Bronchial epithelial cell (primary cell): Measurements from ENCODE around the gene DDX51. TPM values are rescaled to one million over a fixed set of nuclear protein-coding genes. Genes with fewer than 3 reads are reported as not detected.

Experiments used
- DNase-seq: peaks from one replicate; pipeline ENCODE4 v3.0.0-alpha.2; 2010; ENCODE audit warnings: low read depth
- FAIRE-seq: peaks from 2 replicates; lab custom pipeline; 2011; peaks lifted over from hg19 to GRCh38; lab: Jason Lieb, UNC
- H3K27me3 ChIP-seq: 2 replicates; pipeline ENCODE4 v1.5.1; 2011; ENCODE audit warnings: low read length; ENCODE audit not compliant: control insufficient read depth, insufficient read depth
- H3K36me3 ChIP-seq: 2 replicates; pipeline ENCODE4 v1.5.1; 2011; ENCODE audit warnings: low read length; ENCODE audit not compliant: control insufficient read depth, insufficient read depth
- H3K4me3 ChIP-seq: 2 replicates; pipeline ENCODE4 v1.5.1; 2011; ENCODE audit warnings: mild to moderate bottlenecking, low read depth, low read length, control low read depth
- CTCF ChIP-seq: IDR thresholded peaks from 2 replicates; pipeline ENCODE4 v1.5.1; 2011; ENCODE audit warnings: mild to moderate bottlenecking, moderate library complexity, low read length, control low read depth, inconsistent platforms; ENCODE audit not compliant: insufficient read depth, severe bottlenecking
- total RNA-seq: library from RNA; depleted of rRNA; stranded (reverse); fragments of >200 nt; gene quantifications from 2 replicates; pipeline ENCODE4 v1.2.1, GENCODE V29; 2014

Gene DDX51
- total RNA-seq, 1 donor from 2014 or later = 10.0 TPM

- Histone ChIP-seq H3K4me3 (no peak overlapping the region), H3K36me3 (no peaks in the 10 kb centered on the region), H3K27me3 (no peaks in the 10 kb centered on the region)
- FAIRE-seq (no peak), DNase-seq (no peak)
- TF ChIP-seq CTCF = no peak
These were observed 11.3 kb downstream of the DDX51 start for GRCh38 chr12:132132609-132133430.

- Histone ChIP-seq H3K4me3 (no peak overlapping the region), H3K36me3 (peaks cover 2% of the 10 kb centered on the region), H3K27me3 (no peaks in the 10 kb centered on the region)
- TF ChIP-seq CTCF = no peak
- FAIRE-seq (no peak), DNase-seq (no peak)
These were observed 12.2 kb downstream of the DDX51 start for GRCh38 chr12:132131952-132132351.

GRCh38 chr12:132131229-132131628 is 12.9 kb downstream of the DDX51 start:
- TF ChIP-seq CTCF = no peak
- DNase-seq = no peak
- FAIRE-seq = no peak
- H3K27me3 ChIP-seq = no peaks in the 10 kb centered on the region
- H3K4me3 ChIP-seq = no peak overlapping the region
- peaks cover 6% of the 10 kb centered on the region for H3K36me3 ChIP-seq

- Histone ChIP-seq H3K4me3 (no peak overlapping the region), H3K27me3 (no peaks in the 10 kb centered on the region), H3K36me3 (peaks cover 8% of the 10 kb centered on the region)
- no peak for FAIRE-seq
- no peak for TF ChIP-seq CTCF
- no peak for DNase-seq
These were observed 13.4 kb downstream of the DDX51 start for GRCh38 chr12:132130690-132131089.

- DNase-seq (no peak), FAIRE-seq (no peak)
- Histone ChIP-seq H3K4me3 (no peak overlapping the region), H3K36me3 (peaks cover 8% of the 10 kb centered on the region), H3K27me3 (no peaks in the 10 kb centered on the region)
- no peak for TF ChIP-seq CTCF
These were observed 15.1 kb downstream of the DDX51 start for GRCh38 chr12:132129007-132129406.

GRCh38 chr12:132127041-132127440 is 17.1 kb downstream of the DDX51 start:
- no peak overlapping the region for H3K4me3 ChIP-seq
- DNase-seq = no peak
- no peak for TF ChIP-seq CTCF
- H3K36me3 ChIP-seq = peaks cover 13% of the 10 kb centered on the region
- H3K27me3 ChIP-seq = no peaks in the 10 kb centered on the region
- no peak for FAIRE-seq
